ENCODE data around the gene RAB28.
"Not testable (repeated sequence)": the region's sequence is repeated elsewhere in the genome, so short reads cannot be mapped to it uniquely, and the experiment has no call there.

RAB28 gene

DNA sequence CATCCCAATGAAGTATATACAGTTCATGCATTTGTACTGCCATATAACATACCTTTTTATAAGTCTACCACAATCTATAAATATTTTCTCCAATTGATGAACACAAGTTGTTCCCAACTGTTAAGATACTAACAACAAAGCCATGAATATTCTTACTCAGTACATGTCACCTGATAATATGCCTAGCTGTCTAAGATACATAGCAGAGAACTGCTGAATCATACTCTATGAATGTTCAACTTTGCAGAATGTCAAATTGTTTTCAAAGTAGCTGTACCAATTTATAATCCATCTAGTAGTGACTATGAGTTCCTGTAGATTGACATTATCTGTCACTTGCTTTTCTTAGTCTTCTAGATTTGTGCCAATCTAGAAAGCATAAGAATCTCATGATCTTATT lies 84.9 kb downstream of the RAB28 start:
- H3K4me3 ChIP-seq (ENCODE audit: control insufficient read depth, low read depth, low read length), result no peak overlapping the region
- no peak for DNase-seq (ENCODE audit: low read depth)
- TF ChIP-seq, protein P1, sequence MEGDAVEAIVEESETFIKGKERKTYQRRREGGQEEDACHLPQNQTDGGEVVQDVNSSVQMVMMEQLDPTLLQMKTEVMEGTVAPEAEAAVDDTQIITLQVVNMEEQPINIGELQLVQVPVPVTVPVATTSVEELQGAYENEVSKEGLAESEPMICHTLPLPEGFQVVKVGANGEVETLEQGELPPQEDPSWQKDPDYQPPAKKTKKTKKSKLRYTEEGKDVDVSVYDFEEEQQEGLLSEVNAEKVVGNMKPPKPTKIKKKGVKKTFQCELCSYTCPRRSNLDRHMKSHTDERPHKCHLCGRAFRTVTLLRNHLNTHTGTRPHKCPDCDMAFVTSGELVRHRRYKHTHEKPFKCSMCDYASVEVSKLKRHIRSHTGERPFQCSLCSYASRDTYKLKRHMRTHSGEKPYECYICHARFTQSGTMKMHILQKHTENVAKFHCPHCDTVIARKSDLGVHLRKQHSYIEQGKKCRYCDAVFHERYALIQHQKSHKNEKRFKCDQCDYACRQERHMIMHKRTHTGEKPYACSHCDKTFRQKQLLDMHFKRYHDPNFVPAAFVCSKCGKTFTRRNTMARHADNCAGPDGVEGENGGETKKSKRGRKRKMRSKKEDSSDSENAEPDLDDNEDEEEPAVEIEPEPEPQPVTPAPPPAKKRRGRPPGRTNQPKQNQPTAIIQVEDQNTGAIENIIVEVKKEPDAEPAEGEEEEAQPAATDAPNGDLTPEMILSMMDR (IDR thresholded peaks at IDR 0.05; ENCODE audit: control insufficient read depth, insufficient read depth, low read depth, low read length, missing control alignments), result no peak

DNA sequence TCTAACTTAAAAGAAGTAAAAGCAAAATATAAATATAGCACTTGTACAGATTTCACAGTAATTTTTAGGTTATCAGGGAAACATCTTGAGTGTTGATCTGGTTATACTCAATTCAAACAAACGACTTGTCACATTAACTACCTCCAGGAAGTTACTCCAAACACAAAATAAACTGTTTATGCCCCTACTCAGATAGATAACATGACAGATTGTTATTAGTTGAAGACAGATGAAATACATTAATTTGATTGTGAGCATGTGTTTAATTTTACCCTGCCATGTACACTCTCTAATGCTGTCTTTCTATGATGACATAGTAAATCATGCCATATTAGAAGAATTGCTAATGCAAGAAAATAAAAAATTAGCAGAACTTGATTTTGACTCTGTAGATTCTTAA lies 88.0 kb downstream of the RAB28 start:
- no peak overlapping the region for H3K4me3 ChIP-seq (ENCODE audit: control insufficient read depth, low read depth, low read length)
- no peak for DNase-seq (ENCODE audit: low read depth)
- TF ChIP-seq, protein P1 (IDR thresholded peaks at IDR 0.05; ENCODE audit: control insufficient read depth, insufficient read depth, low read depth, low read length, missing control alignments), result no peak

DNA sequence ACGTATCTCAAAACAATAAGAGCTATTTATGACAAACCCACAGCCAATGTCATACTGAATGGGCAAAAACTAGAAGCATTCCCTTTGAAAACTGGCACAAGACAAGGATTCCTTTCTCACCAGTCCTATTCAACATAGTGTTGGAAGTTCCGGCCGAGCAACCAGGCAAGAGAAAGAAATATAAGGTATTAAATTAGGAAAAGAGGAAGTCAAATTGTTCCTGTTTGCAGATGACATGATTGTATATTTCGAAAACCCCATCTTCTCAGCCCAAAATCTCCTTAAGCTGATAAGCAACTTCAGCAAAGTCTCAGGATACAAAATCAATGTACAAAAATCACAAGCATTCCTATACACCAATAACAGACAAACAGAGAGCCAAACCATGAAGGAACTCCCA lies 94.2 kb downstream of the RAB28 start:
- DNase-seq (ENCODE audit: low read depth); H3K4me3 ChIP-seq (ENCODE audit: control insufficient read depth, low read depth, low read length): not testable (repeated sequence)

DNA sequence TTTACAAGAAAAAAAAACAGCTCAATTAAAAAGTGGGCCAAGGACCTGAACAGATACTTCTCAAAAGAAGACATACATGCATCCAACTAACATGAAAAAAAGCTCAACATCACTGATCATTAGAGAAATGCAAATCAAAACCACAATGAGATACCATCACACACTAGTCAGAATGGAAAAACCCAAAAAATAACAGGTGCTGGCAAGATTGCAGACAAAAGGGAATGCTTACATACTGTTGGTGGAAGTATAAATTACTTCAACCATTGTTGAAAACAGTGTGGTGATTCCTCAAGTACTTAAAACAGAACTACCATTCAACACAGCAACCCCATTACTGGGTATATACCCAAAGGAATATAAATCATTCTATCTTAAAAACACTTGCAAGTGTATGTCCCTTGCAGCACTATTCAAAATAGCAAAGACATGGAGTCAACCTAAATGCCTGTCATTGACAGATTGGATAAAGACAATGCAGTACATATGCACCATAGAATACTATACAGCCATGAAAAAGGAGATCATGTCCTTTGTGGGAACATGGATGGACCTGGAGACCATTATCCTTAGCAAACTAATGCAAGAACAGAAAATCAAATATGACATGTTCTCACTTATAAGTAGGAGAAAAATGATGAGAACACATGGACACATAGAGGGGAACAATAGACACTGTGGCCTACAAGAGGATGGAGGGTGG lies 97.6 kb downstream of the RAB28 start:
- TF ChIP-seq, protein P1 (IDR thresholded peaks at IDR 0.05; ENCODE audit: control insufficient read depth, insufficient read depth, low read depth, low read length, missing control alignments), result no peak
- H3K4me3 ChIP-seq (ENCODE audit: control insufficient read depth, low read depth, low read length), result no peak overlapping the region
- no peak for DNase-seq (ENCODE audit: low read depth)

DNA sequence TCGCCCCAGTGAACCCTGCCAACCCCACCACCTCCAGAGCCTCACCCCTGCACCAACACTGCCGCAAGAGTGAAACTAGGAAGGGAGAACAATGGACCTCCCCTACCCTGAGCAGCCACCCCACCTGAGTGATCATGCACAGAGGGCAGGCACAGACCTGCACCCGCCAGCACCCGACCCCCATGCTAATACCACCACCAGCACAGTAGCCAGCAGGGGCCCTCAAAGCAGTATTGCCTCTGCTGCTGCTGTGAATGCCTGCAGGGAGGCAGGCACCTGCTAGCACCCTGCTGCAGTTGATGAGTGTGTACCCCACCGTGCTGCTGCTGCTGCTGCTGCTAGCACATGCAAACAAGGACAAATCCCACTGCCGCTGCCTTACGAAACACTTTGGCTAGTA lies 100.1 kb downstream of the RAB28 start:
- TF ChIP-seq, protein P1 (IDR thresholded peaks at IDR 0.05; ENCODE audit: control insufficient read depth, insufficient read depth, low read depth, low read length, missing control alignments), result no peak
- DNase-seq (ENCODE audit: low read depth), result no peak
- no peak overlapping the region for H3K4me3 ChIP-seq (ENCODE audit: control insufficient read depth, low read depth, low read length)

DNA sequence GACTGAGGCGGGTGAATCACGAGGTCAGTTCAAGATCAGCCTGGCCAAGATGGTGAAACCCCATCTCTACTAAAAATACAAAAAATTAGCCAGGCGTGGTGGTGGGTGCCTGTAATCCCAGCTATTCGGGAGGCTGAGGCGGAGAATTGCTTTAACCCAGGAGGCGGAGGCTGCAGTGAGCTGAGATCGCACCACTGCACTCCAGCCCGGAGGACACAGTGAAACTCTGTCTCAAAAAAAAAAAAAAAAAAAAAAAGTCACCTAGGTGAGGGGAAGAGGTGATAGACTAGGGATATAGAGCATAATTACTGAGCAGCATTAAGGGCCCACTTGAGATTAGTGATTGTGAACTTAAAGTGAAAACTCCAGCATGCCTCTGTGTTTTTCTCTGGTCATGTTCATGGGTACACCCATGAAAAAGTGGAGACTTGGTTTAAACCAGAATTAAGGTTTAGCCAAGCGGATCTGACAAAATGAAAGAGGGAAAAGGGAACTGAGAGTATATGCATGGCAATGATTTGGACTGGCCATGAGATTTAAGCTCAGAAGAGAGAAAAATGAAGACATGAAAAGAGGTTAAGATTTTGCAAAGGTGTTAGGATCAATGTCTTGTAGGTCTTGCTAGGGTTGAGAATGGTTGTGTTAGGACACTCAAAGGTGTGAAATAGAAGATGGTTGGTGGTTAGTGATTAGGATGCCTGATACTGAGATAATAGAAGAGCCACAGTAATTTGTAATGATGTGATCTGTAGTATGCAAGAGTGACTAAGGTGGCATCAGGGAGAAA lies 105.0 kb downstream of the RAB28 start:
- no peak overlapping the region for H3K4me3 ChIP-seq (ENCODE audit: control insufficient read depth, low read depth, low read length)
- TF ChIP-seq, protein P1 (IDR thresholded peaks at IDR 0.05; ENCODE audit: control insufficient read depth, insufficient read depth, low read depth, low read length, missing control alignments), result no peak
- DNase-seq (ENCODE audit: low read depth), result no peak

DNA sequence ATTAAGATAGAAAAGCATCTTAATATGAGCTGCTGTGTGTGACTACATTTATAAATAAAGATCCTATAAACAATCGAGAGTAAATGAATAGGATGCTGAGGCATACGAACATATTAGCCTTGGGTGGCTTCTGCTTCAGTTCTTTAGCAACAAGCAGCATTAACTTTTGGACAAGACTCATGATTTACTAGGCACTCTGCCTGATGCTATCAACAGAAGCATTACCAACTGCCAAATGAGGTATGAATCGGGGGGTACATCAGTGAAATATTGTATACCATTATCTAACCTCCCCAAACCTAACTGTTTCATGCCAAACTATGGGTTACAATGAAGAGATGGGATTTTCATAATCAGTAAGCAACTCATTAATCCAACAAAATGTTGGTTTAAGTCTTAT lies 113.1 kb downstream of the RAB28 start:
- TF ChIP-seq, protein P1 (IDR thresholded peaks at IDR 0.05; ENCODE audit: control insufficient read depth, insufficient read depth, low read depth, low read length, missing control alignments), result no peak

More for the DNA sequence above, 113.1 kb downstream of the RAB28 start:
- no peak for DNase-seq (ENCODE audit: low read depth)
- no peak overlapping the region for H3K4me3 ChIP-seq (ENCODE audit: control insufficient read depth, low read depth, low read length)
